GM18517 (cell line): ENCODE measurements around the gene DISP1.
A peak's percentile ranks its signal among the peaks of the same experiment; 100 is the strongest.
"Not testable (repeated sequence)": the region's sequence is repeated elsewhere in the genome, so short reads cannot be mapped to it uniquely, and the experiment has no call there.

Experiments
- ATAC-seq: cut with Tn5 transposase; IDR thresholded peaks from one replicate; pipeline ENCODE4 v1.9.1; 2021; ENCODE audit warnings: mild to moderate bottlenecking, moderate library complexity; ENCODE audit not compliant: unreplicated experiment

DISP1 gene

GRCh38 chr1:222794656-222795474 is 20.0 kb upstream of the DISP1 start:
- no peak for ATAC-seq

DNA sequence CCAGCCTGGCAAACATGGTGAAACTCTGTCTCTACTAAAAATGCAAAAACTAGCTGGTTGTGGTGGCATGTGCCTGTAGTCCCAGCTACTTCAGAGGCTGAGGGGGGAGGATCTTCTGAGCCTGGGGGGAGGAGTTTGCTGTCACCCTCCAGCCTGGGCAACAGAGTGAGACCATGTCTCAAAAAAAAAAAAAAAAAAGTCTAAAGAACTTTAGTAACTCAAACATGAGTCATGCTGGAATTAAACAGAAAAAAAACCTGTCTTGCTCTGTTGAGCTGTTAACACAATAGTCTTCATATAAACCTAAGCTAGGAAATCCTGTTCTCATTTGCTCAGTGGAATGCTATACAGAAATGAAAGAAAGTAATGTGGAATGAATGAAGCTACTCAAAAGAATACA is 16.7 kb upstream of the DISP1 start:
- no peak for ATAC-seq

DNA sequence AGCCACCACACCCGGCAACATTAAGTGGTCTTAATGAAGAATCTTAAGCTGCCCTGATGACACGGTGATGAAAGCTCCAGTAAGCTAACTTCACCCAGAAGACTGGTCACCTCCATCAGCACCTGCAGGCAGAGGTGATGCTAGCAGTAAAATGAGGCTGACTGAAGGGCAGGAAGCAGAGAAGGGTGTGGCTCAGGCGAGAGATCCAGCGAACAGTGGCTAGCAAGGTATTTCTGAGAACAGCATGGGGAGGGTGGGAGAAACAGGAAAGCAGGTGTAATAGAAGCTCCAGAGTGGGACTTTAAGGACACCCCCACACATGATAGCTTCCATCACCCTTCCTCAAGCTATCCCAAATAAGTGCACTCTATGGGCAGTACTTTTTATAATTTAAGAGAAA is 15.9 kb upstream of the DISP1 start:
- no peak for ATAC-seq

- ATAC-seq = no peak
Measured at GRCh38 chr1:222801067-222801466, 13.8 kb upstream of the DISP1 start.

GRCh38 chr1:222811671-222812070 is 3.2 kb upstream of the DISP1 start:
- ATAC-seq = no peak

GRCh38 chr1:222813866-222814535 is 838 bp upstream of the DISP1 start:
- ATAC-seq = peak; percentile 5

- no peak for ATAC-seq
Measured at GRCh38 chr1:222815440-222815765, 564 bp downstream of the DISP1 start.

GRCh38 chr1:222817529-222817928 is 2.7 kb downstream of the DISP1 start:
- ATAC-seq = no peak

DNA sequence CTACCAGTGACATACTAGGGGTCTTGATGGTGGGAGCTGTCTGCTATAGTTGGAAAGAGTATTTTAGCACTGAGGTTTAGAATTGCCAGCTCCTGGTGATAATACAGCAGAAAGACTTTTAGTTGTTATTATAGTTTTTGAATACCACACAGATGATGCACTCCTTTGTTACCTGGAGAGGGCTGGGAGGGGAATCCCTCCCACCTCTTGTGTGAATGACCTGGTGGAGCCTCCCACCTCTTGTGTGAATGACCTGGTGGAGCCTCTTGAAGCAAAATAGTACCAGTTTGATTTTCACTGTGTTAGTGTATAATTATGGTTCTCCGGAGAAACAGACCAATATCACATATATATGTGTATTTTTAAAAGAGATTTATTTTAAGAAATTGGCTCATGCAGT is 3.3 kb downstream of the DISP1 start:
- ATAC-seq = no peak

DNA sequence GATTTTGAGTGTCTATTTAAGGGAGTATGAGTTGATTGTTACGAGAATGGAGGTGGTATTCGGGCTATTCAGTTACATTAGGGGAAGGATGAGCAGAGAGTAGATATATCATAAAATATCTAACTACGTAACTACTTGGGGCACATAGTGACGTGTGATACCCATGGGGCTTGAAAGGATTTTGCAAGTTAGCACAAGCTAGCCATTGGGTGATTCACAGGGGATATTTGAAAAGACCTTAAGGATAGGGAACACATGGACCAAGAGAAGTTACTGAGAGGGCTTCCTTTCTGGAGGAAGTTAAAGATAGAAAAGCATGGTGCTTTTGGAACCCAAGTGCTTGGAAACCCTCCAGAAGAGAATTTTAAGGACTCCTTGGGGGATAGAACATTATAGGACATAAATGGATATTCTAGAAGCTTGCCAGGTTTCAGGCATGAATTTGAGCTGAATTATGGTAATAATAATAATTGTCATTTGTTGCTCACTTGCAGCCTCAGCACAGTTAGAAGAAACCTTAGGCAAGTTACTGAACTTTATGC is 5.4 kb downstream of the DISP1 start:
- no peak for ATAC-seq

GRCh38 chr1:222821239-222821638 is 6.4 kb downstream of the DISP1 start:
- ATAC-seq = no peak

GRCh38 chr1:222823695-222824094 is 8.9 kb downstream of the DISP1 start:
- ATAC-seq = no peak

GRCh38 chr1:222824641-222825040 is 9.8 kb downstream of the DISP1 start:
- no peak for ATAC-seq

- no peak for ATAC-seq
Measured at GRCh38 chr1:222828939-222829338, 14.1 kb downstream of the DISP1 start.

DNA sequence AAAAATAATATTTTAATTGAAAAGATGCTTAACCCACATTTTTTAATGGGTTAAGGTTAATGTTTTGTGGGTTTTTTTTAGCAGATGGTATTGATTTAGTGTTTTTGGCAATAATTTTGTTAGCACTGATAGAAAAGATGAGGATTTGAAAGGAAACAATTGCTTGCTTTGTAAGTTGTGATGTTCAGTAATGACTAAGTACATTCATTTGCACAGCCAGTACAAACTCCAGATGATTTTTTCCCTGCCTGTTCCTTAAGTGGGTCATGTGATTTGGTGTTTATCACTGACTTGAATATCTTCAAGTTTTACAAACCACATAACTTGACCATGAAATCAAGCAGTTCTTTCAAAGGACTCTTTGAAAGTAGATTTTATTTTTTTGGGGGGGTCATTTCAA is 15.0 kb downstream of the DISP1 start:
- ATAC-seq = no peak

- no peak for ATAC-seq
Measured at GRCh38 chr1:222833356-222833876, 18.6 kb downstream of the DISP1 start.

- ATAC-seq = no peak
Measured at GRCh38 chr1:222843469-222844410, 28.9 kb downstream of the DISP1 start.

GRCh38 chr1:222844411-222844779 is 29.6 kb downstream of the DISP1 start:
- ATAC-seq = no peak

DNA sequence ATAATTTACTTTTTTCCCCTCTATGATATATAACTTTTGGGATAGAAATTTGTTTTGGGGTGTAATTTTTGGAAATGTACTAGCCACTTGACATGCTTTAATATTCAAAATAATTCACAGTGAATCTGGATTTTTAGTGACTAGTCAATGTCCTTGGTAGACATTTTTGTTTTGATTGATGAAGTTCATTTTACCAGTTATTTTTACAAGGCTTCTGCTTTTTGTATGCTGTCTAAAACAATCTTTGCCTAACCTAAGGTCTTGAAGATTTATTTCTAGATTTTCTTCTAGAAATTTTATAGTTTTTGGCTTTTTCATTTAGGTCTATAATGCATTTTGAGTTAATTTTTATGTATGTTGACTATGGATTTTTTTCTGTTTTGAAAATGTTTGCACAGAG is 30.9 kb downstream of the DISP1 start:
- no peak for ATAC-seq

- not testable (repeated sequence) for ATAC-seq
Measured at GRCh38 chr1:222850550-222850949, 35.7 kb downstream of the DISP1 start.

DNA sequence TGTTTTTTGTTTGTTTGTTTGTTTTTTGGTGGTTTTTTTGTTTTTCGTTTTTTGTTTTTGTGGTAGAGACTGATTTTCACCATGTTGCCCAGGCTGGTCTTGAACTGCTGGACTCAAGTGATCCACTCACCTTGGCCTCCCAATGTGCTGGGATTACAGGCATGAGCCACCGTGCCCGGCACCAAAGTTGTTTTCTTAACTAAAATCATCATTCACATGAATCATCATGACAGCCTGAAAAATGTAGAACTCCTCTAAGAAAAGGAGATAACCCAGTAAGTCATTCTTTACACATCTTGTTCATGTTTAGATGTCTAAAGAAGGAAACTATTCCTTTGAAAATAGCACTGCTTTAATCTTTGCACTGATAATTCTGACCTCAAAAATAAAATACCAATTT is 37.5 kb downstream of the DISP1 start:
- no peak for ATAC-seq
